NCI-H146 (cell line): ENCODE data around the gene ATF6.

ENCODE experiments used
- DNase-seq: peaks from one replicate; lab custom pipeline; 2025; lab: John Stamatoyannopoulos, UW

ATF6 gene

DNA sequence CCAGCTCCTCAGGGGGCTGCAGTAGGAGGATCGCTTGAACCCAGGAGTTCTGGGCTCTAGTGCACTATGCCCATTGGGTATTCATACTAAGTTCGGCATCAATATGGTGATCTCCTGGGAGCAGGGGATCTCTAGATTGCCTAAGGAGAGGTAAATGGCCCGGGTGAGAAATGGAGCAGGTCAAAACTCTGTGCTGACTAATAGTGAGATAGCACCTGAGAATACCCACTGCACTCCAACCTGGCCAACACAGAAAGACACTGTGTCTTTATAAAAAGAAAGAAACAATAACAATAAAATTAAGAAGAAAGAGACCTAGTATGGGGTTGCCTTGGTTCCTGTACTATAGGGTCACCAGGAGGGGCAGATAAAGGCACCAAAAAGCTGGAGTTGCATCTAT, 30.3 kb upstream of the ATF6 start:
- DNase-seq = no peak

DNA sequence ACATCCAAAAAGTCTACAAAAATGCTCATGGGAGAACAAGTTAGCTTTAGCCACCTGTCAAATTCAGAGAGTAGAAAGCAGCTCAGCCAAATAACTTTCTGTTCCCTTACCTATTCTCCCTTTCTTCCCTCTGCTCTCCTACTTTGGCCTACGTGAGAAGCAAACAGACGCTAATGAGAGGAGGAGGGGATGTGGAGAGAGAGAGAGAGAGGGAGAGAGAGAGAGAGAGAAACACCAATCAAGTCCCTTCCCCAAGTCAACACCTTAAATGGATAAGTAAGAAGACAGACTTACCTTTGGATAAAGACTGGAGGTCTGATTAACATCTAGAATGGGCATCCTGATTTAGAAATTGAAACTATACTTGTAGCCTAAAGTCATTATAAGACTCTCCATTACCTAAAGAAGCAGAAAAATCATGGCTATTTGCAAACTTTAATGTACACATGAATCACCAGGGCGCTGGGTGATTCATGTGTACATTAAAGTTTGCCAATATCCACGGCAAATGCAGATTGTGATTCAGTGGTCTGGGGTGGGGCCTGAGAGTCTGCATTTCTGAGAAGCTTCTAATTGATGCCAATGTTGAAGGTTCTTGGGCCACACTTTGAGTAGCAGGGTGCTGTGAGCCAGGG, 29.7 kb upstream of the ATF6 start:
- DNase-seq = no peak

DNA sequence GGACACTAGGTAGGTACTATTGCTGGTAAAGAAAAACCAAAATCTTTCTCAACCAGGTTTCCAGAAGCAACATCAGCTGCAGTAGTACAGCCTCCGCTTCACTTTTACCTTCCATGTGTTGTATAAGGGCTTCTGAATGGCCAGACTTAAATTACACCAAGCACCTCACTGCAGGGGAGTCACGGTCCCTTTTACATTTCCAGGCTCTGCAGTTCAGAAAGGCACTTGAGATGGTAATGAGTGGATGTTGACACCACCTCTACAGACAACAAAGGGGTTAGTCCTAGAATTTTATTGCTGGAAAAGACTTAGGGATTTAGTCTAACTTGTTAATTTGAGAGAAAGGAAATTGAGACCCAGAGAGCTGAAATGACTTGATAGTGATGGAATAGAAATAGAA, 28.5 kb upstream of the ATF6 start:
- DNase-seq = no peak

DNA sequence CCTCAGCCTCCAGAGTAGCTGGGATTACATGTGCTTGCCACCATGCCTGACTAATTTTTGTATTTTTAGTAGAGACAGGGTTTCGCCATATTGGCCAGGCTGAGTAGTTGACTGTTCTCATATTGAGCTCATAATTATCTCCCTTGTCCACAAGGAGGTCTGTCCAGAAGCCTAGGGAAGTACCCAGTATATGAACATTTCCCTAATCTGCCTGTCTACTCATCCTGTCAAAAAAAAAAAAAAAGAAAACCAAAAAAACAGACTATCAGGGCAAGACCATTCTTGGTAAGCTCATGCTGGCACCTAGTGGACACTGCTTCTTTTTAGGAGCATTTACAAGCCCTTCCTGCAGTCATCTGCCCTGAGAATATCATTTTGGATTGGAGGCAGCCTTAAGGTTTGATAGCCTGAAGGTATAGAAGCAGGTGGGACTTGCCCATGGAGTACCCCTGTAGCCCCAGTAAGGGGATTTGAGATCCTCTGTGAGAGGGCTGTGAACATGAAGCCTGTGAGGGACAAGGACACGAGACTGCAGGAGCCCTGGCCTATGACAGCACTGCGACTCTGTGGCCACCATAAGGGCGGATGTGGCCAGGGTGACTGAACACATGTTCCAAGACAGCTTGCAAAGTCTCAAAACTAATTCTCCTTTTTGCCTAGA, 27.4 kb upstream of the ATF6 start:
- DNase-seq = peak; percentile 39

DNA sequence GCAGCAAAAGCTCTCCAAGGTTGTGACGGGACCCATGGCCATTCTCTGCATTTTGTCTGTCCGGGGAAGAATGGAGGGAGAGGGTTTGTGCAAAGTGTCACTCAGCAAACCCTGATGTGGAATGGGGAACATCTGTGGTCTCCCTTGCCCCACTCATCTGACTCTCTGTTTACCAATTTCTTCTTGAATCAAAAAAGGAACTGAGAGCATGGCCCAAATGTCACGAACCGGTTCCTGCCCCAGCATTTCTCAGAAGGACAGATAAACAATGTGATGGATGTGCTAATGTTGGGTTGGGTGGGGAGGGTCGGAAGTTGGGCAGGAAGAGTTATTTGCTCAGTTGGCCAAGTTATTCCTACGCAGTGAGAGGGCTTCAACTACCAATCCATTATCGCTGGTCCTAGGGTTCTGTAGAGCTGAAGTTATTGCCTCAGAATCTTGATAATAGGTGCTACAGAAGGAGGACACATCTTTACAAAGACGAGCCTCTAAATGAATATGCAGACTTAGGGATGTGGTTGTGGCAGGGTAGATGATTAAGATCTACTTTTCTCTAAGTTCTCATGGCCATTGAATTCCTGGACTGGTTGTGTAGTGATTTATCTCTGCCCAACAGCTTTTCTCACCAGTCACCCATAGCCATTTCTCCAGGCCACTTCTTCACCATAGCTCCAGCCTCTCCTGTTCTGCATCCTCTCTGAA, 26.1 kb upstream of the ATF6 start:
- DNase-seq = no peak

DNA sequence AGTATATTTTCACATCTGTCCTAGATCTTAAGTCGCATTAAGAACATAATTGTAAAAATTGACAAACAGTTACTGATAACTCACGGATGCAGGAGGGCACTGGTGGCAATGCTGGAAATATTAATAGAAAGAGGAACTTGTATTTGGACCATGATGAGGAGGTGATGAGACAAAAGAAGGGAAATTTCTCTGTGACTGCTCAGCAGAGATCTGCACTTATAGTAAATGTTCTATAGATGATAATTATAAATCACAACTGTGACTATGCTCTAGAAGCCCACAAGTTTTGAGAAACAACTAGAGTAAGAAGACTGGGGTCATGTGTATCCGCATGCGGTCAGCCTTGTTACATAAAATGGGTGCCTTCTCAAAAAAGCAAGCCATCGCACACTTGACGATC, 25.2 kb upstream of the ATF6 start:
- no peak for DNase-seq

DNA sequence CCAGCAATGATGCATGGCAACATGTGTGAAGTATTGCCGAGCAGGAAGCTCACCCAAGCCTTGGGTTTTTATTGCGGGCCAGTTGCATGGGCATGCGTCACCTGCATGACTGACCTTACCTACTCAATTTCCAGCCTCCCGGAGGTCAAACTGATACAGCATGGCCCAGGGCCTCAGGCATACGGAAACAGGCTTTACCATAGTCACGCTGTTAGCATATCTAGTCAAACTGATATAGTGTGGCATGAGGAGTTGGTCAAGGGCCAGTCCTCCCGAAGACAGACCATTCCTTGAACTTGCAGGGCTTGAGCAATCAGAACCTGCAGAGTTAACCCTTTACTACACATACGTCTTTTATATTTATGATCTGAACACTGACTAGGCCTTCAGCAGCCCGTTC, 22.9 kb upstream of the ATF6 start:
- DNase-seq = no peak

DNA sequence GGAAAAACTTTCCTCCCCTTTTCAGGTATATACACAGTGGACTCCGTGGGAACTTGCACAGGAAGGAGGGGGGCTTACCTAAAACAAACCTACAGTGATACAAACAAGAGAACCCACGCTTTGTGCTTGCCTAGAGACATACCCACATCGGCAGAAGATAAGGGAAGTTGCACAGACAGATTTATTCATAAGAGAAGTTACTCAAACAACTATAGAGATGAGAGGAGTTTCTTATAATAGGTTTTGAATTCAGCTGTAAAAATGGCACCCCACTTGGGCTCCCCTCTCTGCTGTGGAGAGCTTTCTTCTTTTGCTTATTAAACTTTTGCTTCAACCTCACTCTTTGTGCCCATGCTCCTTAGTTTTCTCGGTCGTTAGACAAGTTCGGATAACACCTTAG, 18.3 kb upstream of the ATF6 start:
- no peak for DNase-seq

DNA sequence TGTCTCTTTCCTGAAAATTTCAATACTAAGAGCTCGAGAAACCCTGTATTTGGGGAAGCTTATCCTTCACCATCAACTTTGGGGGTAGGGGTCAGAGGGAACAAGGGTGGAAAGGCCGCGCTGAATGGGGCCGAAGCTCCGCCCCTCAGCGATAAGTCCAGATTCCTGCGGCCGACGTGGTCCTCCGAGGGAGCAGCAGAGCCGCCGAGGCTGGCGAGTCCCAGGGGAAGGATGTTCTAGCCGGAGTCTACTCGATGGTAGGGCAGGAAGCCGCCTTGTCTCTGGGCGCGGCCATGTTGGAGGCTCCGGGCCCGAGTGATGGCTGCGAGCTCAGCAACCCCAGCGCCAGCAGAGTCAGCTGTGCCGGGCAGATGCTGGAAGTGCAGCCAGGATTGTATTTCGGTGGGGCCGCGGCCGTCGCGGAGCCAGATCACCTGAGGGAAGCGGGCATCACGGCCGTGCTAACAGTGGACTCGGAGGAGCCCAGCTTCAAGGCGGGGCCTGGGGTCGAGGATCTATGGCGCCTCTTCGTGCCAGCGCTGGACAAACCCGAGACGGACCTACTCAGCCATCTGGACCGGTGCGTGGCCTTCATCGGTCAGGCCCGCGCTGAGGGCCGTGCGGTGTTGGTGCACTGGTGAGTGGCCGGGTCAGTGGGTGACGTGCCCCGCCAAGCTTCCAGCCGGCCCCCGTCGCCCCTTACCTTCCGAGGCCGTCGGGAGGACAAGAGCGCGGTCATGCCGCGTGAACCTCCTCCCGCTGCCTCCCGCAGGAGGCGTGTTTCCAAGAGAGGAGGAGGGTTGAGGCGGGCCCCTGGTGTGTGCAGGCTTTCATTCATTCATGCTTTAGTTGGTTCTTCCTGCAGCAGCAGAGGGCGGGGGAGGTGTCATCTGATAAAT, 16.4 kb upstream of the ATF6 start, which contains the start of gene DUSP12:
Gene DUSP12 (plus strand): TSS at position 278 of the 899 bp plus-strand sequence. CDS start 16 bp downstream, at position 294.
- DNase-seq = peak; percentile 96

DNA sequence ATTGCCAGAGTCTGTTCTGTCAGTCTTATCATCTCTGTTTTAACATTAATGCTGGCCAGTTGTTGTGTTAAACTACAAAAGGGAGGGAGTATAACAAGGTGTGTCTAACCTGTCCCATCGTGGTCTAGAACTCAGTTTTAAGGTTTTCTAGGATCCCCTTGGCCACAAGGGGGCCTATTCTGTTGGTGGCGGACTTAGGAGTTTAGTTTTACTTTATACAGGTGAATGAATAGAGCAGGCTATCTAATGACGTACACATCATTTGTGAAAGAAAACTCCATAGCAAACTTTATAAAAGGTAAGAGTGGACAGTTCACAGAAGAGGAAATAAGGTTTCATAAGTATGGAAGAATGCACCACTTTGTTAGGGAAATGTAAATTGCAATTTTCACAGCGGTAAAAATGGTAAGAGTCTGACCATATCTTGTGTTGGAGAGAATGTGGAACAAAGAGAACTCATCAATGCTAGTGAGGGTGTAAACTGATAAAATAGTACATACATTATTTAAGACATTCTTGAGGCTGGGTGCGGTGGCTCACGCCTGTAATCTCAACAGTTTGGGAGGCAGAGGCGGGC, 2.5 kb upstream of the ATF6 start:
- DNase-seq = no peak

DNA sequence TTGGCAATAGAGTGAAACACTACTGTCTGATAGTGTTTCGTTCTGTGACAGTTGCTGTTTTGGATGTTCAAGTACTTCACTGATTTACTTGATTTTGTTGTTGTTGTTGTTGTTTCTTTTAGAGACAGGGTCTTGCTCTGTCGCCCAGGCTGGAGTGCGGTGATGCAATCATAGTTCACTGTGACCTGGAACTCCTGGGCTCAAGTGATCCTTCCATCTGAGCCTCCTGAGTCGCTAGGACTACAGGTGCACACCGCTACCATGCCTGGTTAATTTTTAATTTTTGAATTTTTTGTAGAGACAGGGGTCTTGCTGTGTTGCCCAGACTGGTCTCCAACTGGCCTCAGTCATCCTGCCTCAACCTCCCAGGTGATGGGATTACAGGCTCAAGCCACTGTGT, 2.3 kb downstream of the ATF6 start:
- DNase-seq = no peak

DNA sequence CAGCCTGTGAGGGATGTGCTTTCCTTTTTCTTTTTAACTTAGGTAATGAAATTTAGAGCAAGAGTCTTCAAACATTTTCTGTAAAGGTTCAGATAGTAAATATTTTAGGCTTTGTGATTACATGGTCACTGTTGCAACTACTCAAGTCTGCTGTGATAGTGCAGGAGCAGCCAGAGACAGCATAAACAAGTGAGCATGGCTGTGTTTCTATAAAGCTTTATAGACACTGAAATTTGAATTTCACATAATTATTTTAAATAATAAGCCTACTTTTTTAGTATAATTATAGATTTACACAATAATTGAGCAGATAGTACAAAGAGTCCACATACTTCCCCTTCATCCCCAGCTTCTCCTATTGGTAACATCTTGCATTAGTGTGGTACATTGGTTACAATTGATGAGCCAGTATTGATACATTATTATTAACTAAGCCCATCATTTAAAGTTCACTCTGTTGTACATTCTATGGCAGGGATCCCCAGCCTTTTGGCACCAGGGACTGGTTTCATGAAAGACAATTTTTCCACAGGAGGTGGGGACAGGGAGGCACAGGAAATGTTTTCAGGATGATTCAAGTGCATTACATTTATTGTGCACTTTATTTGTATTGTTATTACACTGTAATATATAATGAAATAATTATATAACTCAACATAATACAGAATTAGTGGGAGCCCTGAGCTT, 3.0 kb downstream of the ATF6 start:
- DNase-seq = no peak

DNA sequence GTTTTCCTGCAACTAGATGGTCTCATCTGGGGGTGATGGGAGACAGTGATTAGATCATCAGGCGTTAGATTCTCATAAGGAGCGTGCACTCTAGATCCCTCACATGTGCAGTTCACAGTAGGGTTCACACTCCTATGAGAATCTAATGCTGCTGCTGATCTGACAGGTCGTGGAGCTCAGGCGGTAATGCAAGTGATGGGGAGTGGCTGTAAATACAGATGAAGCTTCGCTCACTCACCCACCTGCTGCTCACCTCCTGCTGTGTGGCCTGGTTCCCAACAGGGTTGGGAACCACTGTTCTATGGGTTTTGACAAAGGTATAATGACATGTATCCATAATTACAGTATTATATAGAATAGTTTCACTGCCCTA, 3.5 kb downstream of the ATF6 start:
- peak; percentile 83 for DNase-seq

DNA sequence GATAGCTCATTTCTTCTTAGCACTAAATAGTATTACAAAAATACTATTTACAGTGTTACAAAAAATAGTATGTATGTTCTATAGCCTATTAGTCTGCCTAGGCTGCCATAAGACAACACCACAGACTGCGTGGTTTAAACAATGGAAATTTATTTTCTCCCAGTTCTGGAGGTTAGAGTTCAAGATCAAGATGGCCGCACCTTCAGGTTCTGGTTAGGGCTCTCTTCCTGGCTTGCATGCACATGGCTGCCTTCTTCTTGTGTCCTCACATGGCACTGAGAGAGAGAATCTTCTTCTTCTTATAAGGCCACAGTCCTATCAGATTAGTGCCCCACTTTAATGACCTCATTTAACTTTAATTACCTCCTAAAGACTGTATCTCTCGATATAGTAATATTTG, 4.1 kb downstream of the ATF6 start:
- no peak for DNase-seq

DNA sequence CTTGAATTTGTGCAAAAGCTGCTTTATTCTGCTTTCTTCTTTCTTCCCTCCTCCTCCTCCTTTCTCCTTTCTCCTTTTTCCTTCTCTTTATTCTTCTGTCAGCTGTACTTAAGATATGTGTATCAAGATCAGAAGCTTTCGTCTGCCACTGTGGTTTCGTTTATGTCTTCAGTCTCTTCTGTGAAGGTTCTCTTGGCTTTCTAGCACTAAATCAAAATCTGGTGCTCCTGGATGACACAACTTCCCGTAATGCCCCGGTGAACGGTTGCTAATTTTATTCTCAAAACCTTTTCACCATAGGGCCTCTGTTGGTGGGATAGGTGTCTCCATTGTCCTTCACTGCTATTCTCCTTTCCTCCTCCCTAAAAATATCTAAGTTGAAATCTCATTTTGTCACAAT, 5.0 kb downstream of the ATF6 start:
- DNase-seq = no peak

DNA sequence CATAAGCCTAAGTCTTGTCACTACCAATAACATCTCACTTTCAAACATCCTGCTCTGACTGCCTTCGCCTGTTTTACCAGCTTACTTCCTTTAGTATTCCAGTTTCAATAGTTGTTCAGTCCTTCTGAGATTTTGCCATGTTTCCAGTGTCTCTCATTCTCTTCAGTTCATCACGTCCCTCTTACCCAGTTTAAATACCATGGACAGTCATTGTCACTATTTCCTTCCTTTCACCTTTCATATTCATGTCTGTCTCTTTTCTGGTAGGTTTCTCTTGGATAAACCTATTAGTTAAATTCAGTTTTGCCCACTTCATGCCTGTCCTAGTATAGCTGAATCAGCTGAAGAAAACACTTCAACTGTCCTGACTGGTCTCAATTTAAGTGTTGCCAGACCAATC, 5.9 kb downstream of the ATF6 start:
- DNase-seq = no peak

DNA sequence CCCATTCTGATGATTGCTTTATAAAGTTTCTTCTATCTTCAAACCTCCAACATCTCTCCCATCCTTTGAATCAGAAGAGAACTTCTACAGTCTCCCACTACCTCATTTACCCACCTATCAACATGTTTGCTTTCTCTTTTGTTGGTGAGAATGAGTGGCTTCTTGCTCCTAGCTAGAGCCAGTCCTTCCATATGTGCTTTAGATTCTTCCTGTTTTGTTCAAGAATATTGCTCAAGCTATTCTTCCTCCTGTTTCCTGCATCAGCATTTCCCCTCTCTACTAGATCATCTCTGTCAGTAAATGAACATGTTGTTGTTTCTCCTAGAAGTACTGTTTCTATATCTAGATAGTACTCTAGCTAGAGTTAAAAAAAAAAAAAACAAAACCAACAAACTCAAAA, 6.3 kb downstream of the ATF6 start:
- no peak for DNase-seq

DNA sequence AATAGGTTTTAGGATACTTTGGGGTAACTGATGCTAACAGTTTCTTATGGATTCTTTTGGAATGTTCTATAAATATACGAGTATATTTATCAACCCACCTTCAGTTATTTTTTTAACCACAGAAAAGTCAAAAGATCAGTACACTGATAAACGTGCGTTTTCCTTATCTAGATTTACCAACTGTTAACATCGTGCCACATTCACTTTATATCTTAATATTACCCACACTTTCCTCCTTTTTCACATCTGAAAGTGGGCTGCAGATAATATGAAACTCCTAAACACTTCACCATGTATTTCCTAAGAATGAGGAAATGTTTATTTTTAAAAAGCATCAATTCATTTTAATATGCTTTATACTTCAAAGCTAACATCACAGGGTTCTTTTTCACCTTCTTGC, 7.7 kb downstream of the ATF6 start:
- no peak for DNase-seq

DNA sequence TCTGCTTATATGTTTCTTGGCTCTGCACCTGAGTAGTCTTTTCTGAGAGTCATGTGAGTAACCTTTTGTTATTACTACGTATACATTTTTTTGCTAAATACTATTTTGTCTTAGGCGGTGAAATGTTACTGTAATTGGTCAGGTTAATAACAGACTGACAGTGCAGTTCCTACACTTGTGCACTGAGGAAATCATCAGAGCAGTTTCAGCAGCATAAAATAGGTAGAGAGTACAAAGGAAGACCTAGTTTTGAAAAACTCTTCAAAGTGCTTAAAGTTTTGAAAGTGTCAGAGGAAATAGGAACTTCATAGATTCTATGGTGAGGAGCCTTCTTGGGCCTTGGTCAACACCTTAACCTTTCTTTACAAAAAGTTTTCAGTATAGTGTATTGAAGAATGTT, 11.1 kb downstream of the ATF6 start:
- no peak for DNase-seq

DNA sequence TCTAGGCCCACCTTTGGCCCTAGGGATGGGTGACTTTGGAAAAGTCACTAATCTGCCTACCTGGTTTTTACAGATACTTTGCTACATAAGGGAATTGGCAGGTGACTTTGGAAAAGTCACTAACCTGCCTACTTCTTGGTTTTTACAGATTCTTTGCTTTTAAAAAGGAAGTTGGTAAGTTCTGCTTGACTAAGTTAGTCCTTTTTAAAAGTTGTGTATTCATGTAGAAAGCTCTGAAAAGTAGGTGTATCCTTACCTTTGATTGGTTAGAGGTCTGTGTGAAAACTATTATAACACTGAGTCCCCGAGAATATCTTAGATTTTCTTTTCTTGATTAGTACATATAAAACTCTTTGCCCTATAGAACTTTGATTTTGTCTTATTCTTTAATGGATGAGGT, 12.4 kb downstream of the ATF6 start:
- DNase-seq = no peak

DNA sequence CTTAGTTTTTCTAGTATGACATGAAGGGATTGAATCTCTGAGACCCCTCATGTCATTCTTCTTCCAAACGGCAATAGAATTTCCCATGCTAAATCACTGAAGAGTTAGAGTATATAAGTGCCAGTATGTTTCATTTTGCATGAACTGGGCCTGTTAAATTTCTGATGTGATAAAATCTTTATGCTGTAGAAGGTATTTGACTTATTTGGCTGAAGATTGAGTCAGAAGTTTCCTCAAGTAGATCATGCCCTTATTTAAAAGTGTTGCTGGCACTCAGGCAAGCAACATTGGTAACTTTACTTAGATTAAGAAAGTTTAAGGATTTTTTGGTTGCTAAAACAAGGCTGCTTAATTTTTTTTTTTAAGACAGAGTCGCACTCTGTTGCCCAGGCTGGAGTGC, 13.3 kb downstream of the ATF6 start:
- DNase-seq = no peak

DNA sequence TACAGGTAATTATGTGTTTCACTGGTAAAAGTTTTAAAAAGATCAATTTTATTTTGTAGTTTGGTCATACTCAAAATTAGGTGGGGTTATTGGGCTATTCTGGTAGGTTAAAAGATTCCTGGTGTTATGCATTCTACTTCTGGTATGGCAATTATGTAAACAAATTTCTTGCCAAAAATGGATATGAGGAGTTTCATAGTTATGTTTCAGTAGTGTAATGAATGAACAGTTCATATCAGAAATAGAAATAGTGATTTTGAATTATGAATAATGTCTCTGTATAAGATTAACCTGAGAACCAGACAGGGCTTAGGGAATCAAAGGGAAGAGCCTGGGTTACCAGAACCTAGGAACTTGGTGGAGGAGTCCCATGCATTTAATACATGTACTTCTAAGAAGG, 15.9 kb downstream of the ATF6 start:
- DNase-seq = no peak
